ENCODE measurements around the gene PLA2G6.
A peak's percentile ranks its signal among the peaks of the same experiment; 100 is the strongest.

PLA2G6 gene

GRCh38 chr22:38204784-38205183 is 23.2 kb upstream of the PLA2G6 start:
- TF ChIP-seq CTCF (IDR thresholded peaks at IDR 0.05; ENCODE audit: extremely low read depth, insufficient read depth, missing control alignments) = no peak
- in situ Hi-C loops (cut with MboI; ENCODE audit: low pct_unique_long_range_greater_than_20kb, low sequenced_read_pairs, unreplicated experiment) = no loop called here
- peak; percentile 61 for DNase-seq (ENCODE audit: low spot score)

GRCh38 chr22:38203855-38204514 is 22.4 kb upstream of the PLA2G6 start:
- no peak for TF ChIP-seq CTCF (IDR thresholded peaks at IDR 0.05; ENCODE audit: extremely low read depth, insufficient read depth, missing control alignments)
- in situ Hi-C loops (cut with MboI; ENCODE audit: low pct_unique_long_range_greater_than_20kb, low sequenced_read_pairs, unreplicated experiment) = no loop called here
- no peak for DNase-seq (ENCODE audit: low spot score)

- in situ Hi-C loops (cut with MboI; ENCODE audit: low pct_unique_long_range_greater_than_20kb, low sequenced_read_pairs, unreplicated experiment) = no loop called here
- TF ChIP-seq CTCF (IDR thresholded peaks at IDR 0.05; ENCODE audit: extremely low read depth, insufficient read depth, missing control alignments) = no peak
- no peak for DNase-seq (ENCODE audit: low spot score)
These were observed 21.6 kb upstream of the PLA2G6 start for GRCh38 chr22:38203090-38203810.

GRCh38 chr22:38202437-38203089 is 20.9 kb upstream of the PLA2G6 start:
- peak; percentile 54 for DNase-seq (ENCODE audit: low spot score)
- in situ Hi-C loops (cut with MboI; ENCODE audit: low pct_unique_long_range_greater_than_20kb, low sequenced_read_pairs, unreplicated experiment) = no loop called here
- peak; percentile 26 for TF ChIP-seq CTCF (IDR thresholded peaks at IDR 0.05; ENCODE audit: extremely low read depth, insufficient read depth, missing control alignments)

GRCh38 chr22:38201711-38202436 is 20.2 kb upstream of the PLA2G6 start, which contains the start of gene MAFF:
Gene MAFF, plus strand, starts transcription at chr22:38201994. Its CDS starts 11,860 bp downstream, at chr22:38213854.
- peak; percentile 98 for DNase-seq (ENCODE audit: low spot score)
- in situ Hi-C loops (cut with MboI; ENCODE audit: low pct_unique_long_range_greater_than_20kb, low sequenced_read_pairs, unreplicated experiment) = no loop called here
- TF ChIP-seq CTCF (IDR thresholded peaks at IDR 0.05; ENCODE audit: extremely low read depth, insufficient read depth, missing control alignments) = no peak

- no peak for DNase-seq (ENCODE audit: low spot score)
- no peak for TF ChIP-seq CTCF (IDR thresholded peaks at IDR 0.05; ENCODE audit: extremely low read depth, insufficient read depth, missing control alignments)
- in situ Hi-C loops (cut with MboI; ENCODE audit: low pct_unique_long_range_greater_than_20kb, low sequenced_read_pairs, unreplicated experiment) = no loop called here
These were observed 19.7 kb upstream of the PLA2G6 start for GRCh38 chr22:38201371-38201710.
